Activated T-cell treated with anti-CD3 and anti-CD28 coated beads, Interleukin-2, amount 50 U/mL, for 72 hours (primary cell): ENCODE measurements around the gene DNAJC5. TPM values are rescaled to one million over a fixed set of nuclear protein-coding genes. Genes with fewer than 3 reads are reported as not detected.

ENCODE experiments used
- ATAC-seq, 2 donors: fragments of 150-1000 bp; cut with Tn5 transposase; replicated peaks in 1 of 2; 2 replicates each; pipeline ENCODE4 v1.10.0; 2021; ENCODE audit warnings: moderate library complexity in 2 of 2, mild to moderate bottlenecking in 1 of 2
- DNase-seq, 2 donors: peaks; one replicate each; pipeline ENCODE4 v3.0.0; 2021 to 2022; ENCODE audit warnings: mixed read lengths in 1 of 2
- H3K27ac Mint-ChIP-seq: one replicate; pipeline ENCODE4 v1.8.0; 2022; ENCODE audit warnings: mild to moderate bottlenecking, moderate library complexity, mixed read lengths
- H3K27me3 Mint-ChIP-seq: one replicate; pipeline ENCODE4 v1.8.0; 2022; ENCODE audit warnings: low read depth, mixed read lengths
- H3K36me3 Mint-ChIP-seq, 2 donors: one replicate each; pipeline ENCODE4 v1.8.0; 2022; ENCODE audit warnings: mixed read lengths in 2 of 2, mild to moderate bottlenecking in 1 of 2; ENCODE audit not compliant: insufficient read depth in 2 of 2
- H3K4me1 Mint-ChIP-seq: one replicate; pipeline ENCODE4 v1.8.0; 2022; ENCODE audit warnings: low read depth, mixed read lengths
- H3K4me3 Mint-ChIP-seq, 2 donors: one replicate each; pipeline ENCODE4 v1.8.0; 2022; ENCODE audit warnings: mild to moderate bottlenecking in 2 of 2, mixed read lengths in 2 of 2, moderate library complexity in 2 of 2
- H3K9me3 Mint-ChIP-seq, 2 donors: one replicate each; pipeline ENCODE4 v1.8.0; 2022; ENCODE audit warnings: mixed read lengths in 2 of 2
- total RNA-seq, 2 donors: library from RNA; stranded (reverse); gene quantifications; one replicate each; pipeline ENCODE4 v1.2.3, GENCODE V29; 2022

The DNAJC5 gene
- total RNA-seq, 2 donors from 2014 or later, result 37.6 to 40.5 TPM

DNA sequence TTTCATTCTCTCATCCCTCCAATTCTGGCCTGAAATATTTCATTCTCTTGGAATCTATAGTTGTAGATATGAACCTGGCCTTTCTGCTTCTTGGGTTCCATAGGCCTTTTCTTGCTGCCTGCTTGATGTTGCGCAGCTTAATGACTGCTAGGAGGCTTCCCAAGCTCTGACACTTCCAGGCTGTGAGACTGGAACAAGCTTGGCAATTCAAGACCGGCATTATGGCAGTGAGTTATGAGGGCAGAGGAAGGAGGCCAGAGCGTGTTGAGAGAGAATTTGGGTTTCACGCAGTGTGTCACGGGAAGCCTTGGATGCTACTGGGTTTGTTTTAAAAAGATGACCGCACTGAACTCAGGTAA lies 948 bp upstream of the DNAJC5 start:
- ATAC-seq, result no peak
- H3K27ac Mint-ChIP-seq, result peak overlapping the region; percentile 9
- H3K36me3 Mint-ChIP-seq, result peaks cover 3 to 4% of the 10 kb centered on the region in 2 donors

DNA sequence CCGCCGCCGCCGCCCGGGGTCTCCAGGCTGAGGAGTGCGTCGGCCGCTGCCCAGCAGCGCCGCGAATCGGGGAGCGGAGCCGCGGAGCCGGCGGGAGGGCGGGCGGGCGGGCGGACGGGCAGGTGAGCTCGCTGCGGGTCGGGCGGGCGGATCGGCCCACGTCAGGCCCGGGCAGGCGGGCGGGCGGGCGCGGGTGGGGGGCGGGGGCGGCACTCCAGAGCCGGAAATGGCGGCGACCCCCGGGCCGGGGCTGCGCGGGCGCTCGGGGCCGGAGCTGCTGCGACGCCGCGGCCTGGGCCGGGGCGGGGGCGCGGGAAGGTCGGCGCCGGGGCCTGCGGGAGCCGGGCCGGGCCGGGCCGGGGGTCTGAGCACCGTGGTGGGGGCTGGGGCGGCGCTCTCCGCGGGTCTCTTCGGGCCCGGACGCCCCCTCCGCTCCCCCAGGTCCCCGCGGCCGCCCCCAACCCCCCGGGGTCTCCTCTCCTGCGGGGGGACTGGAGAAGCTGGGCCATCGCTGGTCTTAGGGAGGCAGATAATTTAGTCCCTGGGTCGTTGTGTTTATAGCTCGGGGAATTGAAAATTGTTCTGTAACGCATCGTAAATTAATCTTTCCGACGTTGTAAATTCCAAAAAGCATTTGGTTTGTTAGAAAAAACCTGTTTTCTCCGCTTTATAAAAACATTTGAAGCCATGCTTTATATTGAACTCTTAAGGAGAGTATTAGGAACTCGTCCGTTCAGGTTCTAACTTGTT lies 451 bp downstream of the DNAJC5 start:
- DNase-seq (no peak), ATAC-seq (no peak)
- peaks cover 2 to 4% of the 10 kb centered on the region in 2 donors for H3K36me3 Mint-ChIP-seq
- peak overlapping the region; percentile 91 to 99 for H3K4me3 Mint-ChIP-seq
- H3K27me3 Mint-ChIP-seq, result no peaks in the 10 kb centered on the region
- peak overlapping the region; percentile 99 for H3K27ac Mint-ChIP-seq
- H3K4me1 Mint-ChIP-seq, result peaks cover 45% of the 10 kb centered on the region
- H3K9me3 Mint-ChIP-seq, result no peaks in the 10 kb centered on the region

More for the DNA sequence above, 948 bp upstream of the DNAJC5 start:
- Mint-ChIP-seq H3K4me1 (peaks cover 39% of the 10 kb centered on the region), H3K4me3 (peak overlapping the region; percentile 73 to 79), H3K9me3 (no peaks in the 10 kb centered on the region), H3K27me3 (no peaks in the 10 kb centered on the region)
- no peak for DNase-seq

DNA sequence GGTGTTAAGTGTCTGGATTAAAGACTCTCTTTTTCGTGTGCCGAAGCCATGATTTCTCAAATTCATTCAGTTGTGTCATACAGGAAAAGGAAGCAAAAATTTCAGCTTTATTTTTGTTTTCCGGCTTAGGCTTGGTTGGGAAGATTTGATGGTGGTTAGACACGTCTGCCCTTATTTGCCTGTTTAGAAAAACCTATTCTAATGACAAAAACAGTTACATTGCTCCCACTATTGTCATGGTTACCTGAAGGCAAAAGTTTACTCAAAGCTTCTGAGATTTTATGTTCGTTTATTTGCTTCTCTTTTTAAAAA lies 982 bp downstream of the DNAJC5 start:
- Mint-ChIP-seq H3K9me3 (no peaks in the 10 kb centered on the region), H3K4me3 (peak overlapping the region; percentile 91 to 99), H3K27ac (peak overlapping the region; percentile 99), H3K36me3 (peaks cover 2 to 4% of the 10 kb centered on the region in 2 donors), H3K4me1 (peaks cover 46% of the 10 kb centered on the region), H3K27me3 (no peaks in the 10 kb centered on the region)
- DNase-seq (no peak), ATAC-seq (no peak)

DNA sequence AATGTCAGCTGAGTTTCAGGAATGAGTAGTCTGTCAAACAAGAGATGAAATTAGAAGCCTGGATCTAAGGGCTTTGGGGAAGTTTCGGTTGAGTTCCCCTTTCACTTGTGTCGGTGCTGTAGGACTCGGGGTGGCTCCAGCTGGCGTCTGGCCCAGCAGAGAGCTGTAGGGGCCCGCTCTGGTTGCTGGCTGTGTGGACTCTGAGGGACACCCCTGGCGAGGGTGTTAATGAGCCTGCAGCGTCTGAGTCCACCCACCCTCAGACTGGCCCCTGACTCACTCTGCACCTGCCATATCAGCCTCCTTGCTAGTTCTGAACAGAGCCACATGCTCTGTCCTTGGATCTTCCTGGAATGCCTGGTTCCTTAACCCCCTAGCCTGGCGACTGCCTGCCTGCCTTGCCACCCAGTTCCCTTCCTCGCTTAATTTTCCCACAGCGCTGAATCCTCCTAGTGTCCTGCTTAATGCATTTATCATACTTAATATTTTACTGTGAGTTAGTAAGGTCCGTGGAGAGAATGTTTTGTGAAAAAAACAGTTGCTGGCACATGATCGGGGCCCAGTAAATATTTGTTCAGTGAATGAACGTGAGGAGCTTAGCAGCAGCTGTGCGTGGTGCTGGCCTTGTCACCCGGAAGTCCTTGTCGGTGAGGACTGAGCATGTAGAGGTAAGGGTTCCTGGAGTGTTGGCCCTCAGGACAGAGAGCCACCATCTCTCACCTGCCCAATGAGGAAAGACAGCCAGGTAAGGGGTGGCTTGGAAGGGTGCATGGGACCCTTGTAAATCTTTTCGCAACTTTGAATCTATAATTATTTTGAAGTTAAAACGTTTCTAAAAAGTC lies 1.6 kb downstream of the DNAJC5 start:
- ATAC-seq, result peak; percentile 10 to 37
- Mint-ChIP-seq H3K4me3 (peak overlapping the region; percentile 91 to 99), H3K27ac (peak overlapping the region; percentile 99), H3K4me1 (peaks cover 51% of the 10 kb centered on the region), H3K27me3 (no peaks in the 10 kb centered on the region), H3K36me3 (peaks cover 2 to 4% of the 10 kb centered on the region in 2 donors), H3K9me3 (no peaks in the 10 kb centered on the region)
- DNase-seq, result peak; percentile 28 to 35

GRCh38 chr20:63897978-63898561 lies 3.1 kb downstream of the DNAJC5 start:
- ATAC-seq (no peak), DNase-seq (no peak)
- Mint-ChIP-seq H3K4me3 (peak overlapping the region; percentile 63 to 77), H3K4me1 (peaks cover 67% of the 10 kb centered on the region), H3K9me3 (no peaks in the 10 kb centered on the region), H3K27ac (peak overlapping the region; percentile 91), H3K27me3 (no peaks in the 10 kb centered on the region), H3K36me3 (peaks cover 4 to 6% of the 10 kb centered on the region in 2 donors)

DNA sequence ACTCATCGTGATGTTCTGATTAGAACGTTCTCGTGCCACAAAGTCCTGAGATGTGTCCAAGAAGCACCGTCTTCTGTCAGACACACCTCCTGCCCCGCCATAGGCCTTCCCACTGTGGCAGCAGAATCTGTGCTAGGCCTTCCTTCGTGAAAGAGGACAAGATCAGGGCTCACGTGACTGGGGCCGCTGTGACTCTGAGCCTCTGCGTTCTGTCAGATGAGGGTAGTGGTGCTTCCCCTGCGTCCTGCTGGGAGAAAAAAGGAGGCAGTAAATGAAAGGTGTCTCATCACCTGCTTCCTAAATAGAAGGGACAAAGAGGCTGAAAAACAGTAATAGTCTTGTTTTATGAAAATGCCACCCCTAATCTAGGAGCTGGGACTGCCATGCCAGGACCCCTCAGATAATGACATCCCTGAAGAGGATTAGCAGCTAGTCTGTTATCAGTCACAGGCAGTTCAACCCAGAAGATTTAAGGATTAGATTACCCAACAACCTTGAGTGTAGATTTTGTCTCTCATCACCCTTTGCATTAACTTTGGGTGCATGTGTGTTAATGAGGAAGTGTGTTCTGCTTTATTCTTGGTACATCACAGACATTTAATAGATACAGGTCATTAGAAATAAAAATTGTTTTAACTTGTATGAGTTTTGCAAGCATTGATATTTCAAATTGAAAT lies 4.1 kb downstream of the DNAJC5 start:
- peaks cover 72% of the 10 kb centered on the region for H3K4me1 Mint-ChIP-seq
- H3K36me3 Mint-ChIP-seq, result peaks cover 4 to 6% of the 10 kb centered on the region in 2 donors
- ATAC-seq, result no peak
- H3K27ac Mint-ChIP-seq, result no peak overlapping the region
- H3K9me3 Mint-ChIP-seq, result no peaks in the 10 kb centered on the region
- H3K4me3 Mint-ChIP-seq, result no peak overlapping the region
- DNase-seq, result no peak
- H3K27me3 Mint-ChIP-seq, result no peaks in the 10 kb centered on the region

- Mint-ChIP-seq H3K4me1 (peaks cover 77% of the 10 kb centered on the region), H3K36me3 (peaks cover 4 to 6% of the 10 kb centered on the region in 2 donors), H3K27ac (no peak overlapping the region), H3K9me3 (no peaks in the 10 kb centered on the region), H3K27me3 (no peaks in the 10 kb centered on the region), H3K4me3 (no peak overlapping the region)
- no peak for DNase-seq
- no peak for ATAC-seq
Observed at GRCh38 chr20:63900413-63900812, 5.5 kb downstream of the DNAJC5 start.

GRCh38 chr20:63903796-63904561 lies 9.1 kb downstream of the DNAJC5 start:
- Mint-ChIP-seq H3K4me3 (no peak overlapping the region), H3K9me3 (no peaks in the 10 kb centered on the region), H3K36me3 (peaks cover 0 to 6% of the 10 kb centered on the region in 2 donors), H3K27me3 (no peaks in the 10 kb centered on the region), H3K4me1 (peaks cover 45% of the 10 kb centered on the region), H3K27ac (peak overlapping the region; percentile 46)
- no peak for DNase-seq
- no peak for ATAC-seq

- no peaks in the 10 kb centered on the region for H3K27me3 Mint-ChIP-seq
- no peaks in the 10 kb centered on the region for H3K9me3 Mint-ChIP-seq
- peaks cover 42% of the 10 kb centered on the region for H3K4me1 Mint-ChIP-seq
- H3K27ac Mint-ChIP-seq, result peak overlapping the region; percentile 12
- DNase-seq, result no peak
- H3K36me3 Mint-ChIP-seq, result no peaks in the 10 kb centered on the region
- ATAC-seq, result no peak
- no peak overlapping the region for H3K4me3 Mint-ChIP-seq
Observed at GRCh38 chr20:63908008-63908682, 13.2 kb downstream of the DNAJC5 start.

DNA sequence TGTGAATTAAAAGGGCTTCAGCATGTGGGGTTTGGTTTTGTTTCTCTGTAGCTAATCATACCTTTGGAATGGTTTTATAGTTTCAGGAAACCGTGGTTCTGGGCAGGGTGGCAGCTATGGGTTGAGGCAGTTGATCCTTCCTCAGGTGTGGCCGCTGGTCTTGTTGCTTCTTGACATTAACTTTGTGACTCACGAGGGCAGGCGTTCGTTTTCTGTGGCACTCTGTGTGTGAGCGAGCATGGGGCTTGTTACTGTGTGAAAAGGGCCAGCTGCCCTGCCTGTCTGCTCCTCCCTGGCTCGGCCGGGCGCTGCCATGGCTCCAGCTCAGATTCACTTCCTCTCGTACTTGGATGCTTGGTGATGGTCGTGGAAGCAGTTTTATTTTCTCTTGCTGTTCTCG lies 16.2 kb downstream of the DNAJC5 start:
- Mint-ChIP-seq H3K27ac (peak overlapping the region; percentile 17), H3K4me3 (no peak overlapping the region)

GRCh38 chr20:63913768-63914167 lies 18.8 kb downstream of the DNAJC5 start:
- H3K4me3 Mint-ChIP-seq, result no peak overlapping the region
- DNase-seq (no peak), ATAC-seq (no peak)
- no peaks in the 10 kb centered on the region for H3K9me3 Mint-ChIP-seq
- peaks cover 0 to 6% of the 10 kb centered on the region in 2 donors for H3K36me3 Mint-ChIP-seq
- no peak overlapping the region for H3K27ac Mint-ChIP-seq
- H3K27me3 Mint-ChIP-seq, result no peaks in the 10 kb centered on the region
- peaks cover 33% of the 10 kb centered on the region for H3K4me1 Mint-ChIP-seq

More for the DNA sequence above, 16.2 kb downstream of the DNAJC5 start:
- Mint-ChIP-seq H3K4me1 (peaks cover 33% of the 10 kb centered on the region), H3K27me3 (no peaks in the 10 kb centered on the region), H3K36me3 (peaks cover 0 to 6% of the 10 kb centered on the region in 2 donors), H3K9me3 (no peaks in the 10 kb centered on the region)
- ATAC-seq (no peak), DNase-seq (no peak)

GRCh38 chr20:63915471-63915870 lies 20.5 kb downstream of the DNAJC5 start:
- ATAC-seq (no peak), DNase-seq (no peak)
- H3K4me3 Mint-ChIP-seq, result no peak overlapping the region
- peaks cover 21% of the 10 kb centered on the region for H3K4me1 Mint-ChIP-seq
- H3K36me3 Mint-ChIP-seq, result peaks cover 0 to 8% of the 10 kb centered on the region in 2 donors
- no peak overlapping the region for H3K27ac Mint-ChIP-seq
- no peaks in the 10 kb centered on the region for H3K9me3 Mint-ChIP-seq
- no peaks in the 10 kb centered on the region for H3K27me3 Mint-ChIP-seq
